Endodermal cell (in vitro differentiated cells): ENCODE results near the gene MEP1B. TPM values are rescaled to one million over a fixed set of nuclear protein-coding genes. Genes with fewer than 3 reads are reported as not detected.

Experiments
- DNase-seq: peaks from one replicate; pipeline ENCODE4 v3.0.0-alpha.2; 2017
- H3K27ac ChIP-seq: 2 replicates; pipeline ENCODE4 v1.5.1; 2013; ENCODE audit warnings: mild to moderate bottlenecking, low read depth, low read length, moderate library complexity
- H3K27me3 ChIP-seq: 2 replicates; pipeline ENCODE4 v1.6.1; 2013; ENCODE audit warnings: mild to moderate bottlenecking, low read length, moderate library complexity; ENCODE audit not compliant: insufficient read depth, control insufficient read depth, poor library complexity, severe bottlenecking
- H3K36me3 ChIP-seq: 2 replicates; pipeline ENCODE4 v1.7.0; 2013; ENCODE audit warnings: mild to moderate bottlenecking, low read length, moderate library complexity; ENCODE audit not compliant: control insufficient read depth, insufficient read depth
- H3K4me1 ChIP-seq: one replicate; pipeline ENCODE4 v1.7.0; 2013; ENCODE audit warnings: low read length; ENCODE audit not compliant: control insufficient read depth, insufficient read depth
- H3K4me3 ChIP-seq: 2 replicates; pipeline ENCODE4 v1.5.1; 2013; ENCODE audit warnings: mild to moderate bottlenecking, low read length, moderate library complexity
- H3K9ac ChIP-seq: 2 replicates; pipeline ENCODE4 v1.6.1; 2013; ENCODE audit warnings: mild to moderate bottlenecking, low read length, moderate library complexity; ENCODE audit not compliant: poor library complexity, severe bottlenecking; ENCODE audit errors: extremely low read depth
- H3K9me3 ChIP-seq: 2 replicates; pipeline ENCODE4 v1.6.1; 2013; ENCODE audit warnings: mild to moderate bottlenecking, low read length, moderate library complexity; ENCODE audit not compliant: control insufficient read depth
- H3K27ac Mint-ChIP-seq: 2 replicates; pipeline ENCODE4 v1.8.0; 2020; ENCODE audit warnings: mixed read lengths
- H3K27me3 Mint-ChIP-seq: 2 replicates; pipeline ENCODE4 v1.8.0; 2021; ENCODE audit warnings: mild to moderate bottlenecking, mixed read lengths; ENCODE audit not compliant: insufficient read depth
- H3K36me3 Mint-ChIP-seq: 2 replicates; pipeline ENCODE4 v1.8.0; 2020; ENCODE audit warnings: low read depth, mixed read lengths
- H3K4me1 Mint-ChIP-seq: 2 replicates; pipeline ENCODE4 v1.8.0; 2020; ENCODE audit warnings: mixed read lengths
- H3K4me3 Mint-ChIP-seq: 2 replicates; pipeline ENCODE4 v1.8.0; 2020; ENCODE audit warnings: mild to moderate bottlenecking, moderate library complexity, mixed read lengths
- H3K9me3 Mint-ChIP-seq: 2 replicates; pipeline ENCODE4 v1.8.0; 2020; ENCODE audit warnings: mild to moderate bottlenecking, mixed read lengths
- CTCF ChIP-seq: fragments of 200-600 bp; sonication (generic); conservative IDR thresholded peaks from 2 replicates; pipeline ENCODE4 v1.5.0; 2021; ENCODE audit warnings: antibody characterized with exemption, mild to moderate bottlenecking
- WGBS, 2 experiments: methylation state at CpG; one replicate each; pipeline versions ENCODE4 v1.1.5 to v1.1.7; 2013; ENCODE audit warnings: missing lambda C conversion rate in 2 of 2, mixed read lengths in 1 of 2; ENCODE audit not compliant: insufficient coverage in 1 of 2, insufficient read length in 1 of 2; 5-methylcytosine and 5-hydroxymethylcytosine counted together
- total RNA-seq, 2 donors: library from RNA; stranded (reverse); fragmentation: NEBNext Ultra II Directional in 1 of 2; extraction: Animal tissue kit (Norgen Biotek cat#: 25700) in 1 of 2; gene quantifications; 2 replicates in 1 of 2; 3 replicates in 1 of 2; pipeline ENCODE4 v1.2.1, GENCODE V29; 2021

The MEP1B gene
- total RNA-seq, 2 donors from 2014 or later, result not detected

GRCh38 chr18:32160547-32160946 is 29.3 kb upstream of the MEP1B start:
- H3K4me3 Mint-ChIP-seq, result no peak overlapping the region
- H3K9ac ChIP-seq, result no peak overlapping the region
- no peaks in the 10 kb centered on the region for H3K36me3 Mint-ChIP-seq
- 86 to 100% methylated on average over 1 of the region's 2 CpGs for WGBS, 2 experiments
- H3K4me1 ChIP-seq, result no peaks in the 10 kb centered on the region
- TF ChIP-seq CTCF, result no peak
- peaks cover 4% of the 10 kb centered on the region for H3K4me1 Mint-ChIP-seq
- H3K27ac Mint-ChIP-seq, result no peak overlapping the region
- H3K9me3 ChIP-seq, result no peaks in the 10 kb centered on the region
- no peak overlapping the region for H3K27ac ChIP-seq
- no peak overlapping the region for H3K4me3 ChIP-seq
- no peak for DNase-seq
- no peaks in the 10 kb centered on the region for H3K36me3 ChIP-seq
- peaks cover 5% of the 10 kb centered on the region for H3K27me3 ChIP-seq
- peaks cover 13% of the 10 kb centered on the region for H3K27me3 Mint-ChIP-seq
- no peaks in the 10 kb centered on the region for H3K9me3 Mint-ChIP-seq

GRCh38 chr18:32167980-32168730 is 21.7 kb upstream of the MEP1B start:
- no peak overlapping the region for H3K27ac Mint-ChIP-seq
- Histone ChIP-seq H3K9me3 (no peaks in the 10 kb centered on the region), H3K4me3 (no peak overlapping the region), H3K9ac (no peak overlapping the region), H3K27me3 (no peaks in the 10 kb centered on the region), H3K4me1 (no peaks in the 10 kb centered on the region), H3K27ac (no peak overlapping the region), H3K36me3 (no peaks in the 10 kb centered on the region)
- no peak for TF ChIP-seq CTCF
- WGBS, 2 experiments, result 86 to 91% methylated on average over 3 of the region's 3 CpGs
- H3K9me3 Mint-ChIP-seq, result no peaks in the 10 kb centered on the region
- no peak overlapping the region for H3K4me3 Mint-ChIP-seq
- no peak for DNase-seq
- H3K4me1 Mint-ChIP-seq, result no peaks in the 10 kb centered on the region
- no peaks in the 10 kb centered on the region for H3K27me3 Mint-ChIP-seq
- no peaks in the 10 kb centered on the region for H3K36me3 Mint-ChIP-seq

- H3K27ac ChIP-seq, result no peak overlapping the region
- Mint-ChIP-seq H3K36me3 (no peaks in the 10 kb centered on the region), H3K4me3 (no peak overlapping the region), H3K27ac (no peak overlapping the region), H3K4me1 (no peaks in the 10 kb centered on the region), H3K27me3 (no peaks in the 10 kb centered on the region), H3K9me3 (no peaks in the 10 kb centered on the region)
- DNase-seq, result no peak
- H3K36me3 ChIP-seq, result no peaks in the 10 kb centered on the region
- 85% methylated on average over 3 of the region's 3 CpGs; no CpG with 5 or more reads in 1 of the 2 experiments for WGBS, 2 experiments
- no peak overlapping the region for H3K4me3 ChIP-seq
- H3K9ac ChIP-seq, result no peak overlapping the region
- H3K27me3 ChIP-seq, result no peaks in the 10 kb centered on the region
- H3K4me1 ChIP-seq, result no peaks in the 10 kb centered on the region
- no peaks in the 10 kb centered on the region for H3K9me3 ChIP-seq
- TF ChIP-seq CTCF, result no peak
Measured at GRCh38 chr18:32173654-32174053, 16.2 kb upstream of the MEP1B start.
